Stimulated activated CD4-positive, alpha-beta T cell treated with anti-CD3 and anti-CD28 coated beads, Interleukin-1b, Interleukin-23, amount 100 ng/mL, for 48 hours (primary cell): Measurements from ENCODE around the gene FBH1.
A peak's percentile ranks its signal among the peaks of the same experiment; 100 is the strongest.
"Not testable (repeated sequence)": the region's sequence is repeated elsewhere in the genome, so short reads cannot be mapped to it uniquely, and the experiment has no call there.

Experiments
- DNase-seq: peaks from one replicate; pipeline ENCODE4 v3.0.0-alpha.2; 2020

Gene FBH1

GRCh38 chr10:5905854-5906507 lies 15.9 kb downstream of the FBH1 start:
- DNase-seq = no peak

GRCh38 chr10:5906651-5907050 lies 16.6 kb downstream of the FBH1 start:
- no peak for DNase-seq

- not testable (repeated sequence) for DNase-seq
Measured at GRCh38 chr10:5908676-5909075, 18.6 kb downstream of the FBH1 start.

- no peak for DNase-seq
Measured at GRCh38 chr10:5910323-5911100, 20.5 kb downstream of the FBH1 start.

- no peak for DNase-seq
Measured at GRCh38 chr10:5911670-5912069, 21.6 kb downstream of the FBH1 start.

- no peak for DNase-seq
Measured at GRCh38 chr10:5913736-5914135, 23.7 kb downstream of the FBH1 start.

GRCh38 chr10:5915451-5915850 lies 25.4 kb downstream of the FBH1 start:
- DNase-seq = no peak

- DNase-seq = no peak
Measured at GRCh38 chr10:5917305-5917704, 27.3 kb downstream of the FBH1 start.

- DNase-seq = no peak
Measured at GRCh38 chr10:5918763-5919162, 28.7 kb downstream of the FBH1 start.

GRCh38 chr10:5919568-5919967 lies 29.5 kb downstream of the FBH1 start:
- no peak for DNase-seq

GRCh38 chr10:5921746-5922145 lies 31.7 kb downstream of the FBH1 start:
- DNase-seq = peak; percentile 13

GRCh38 chr10:5924889-5925288 lies 34.8 kb downstream of the FBH1 start:
- DNase-seq = no peak

- DNase-seq = no peak
Measured at GRCh38 chr10:5927306-5927705, 37.3 kb downstream of the FBH1 start.

GRCh38 chr10:5929442-5929841 lies 39.4 kb downstream of the FBH1 start:
- DNase-seq = no peak

GRCh38 chr10:5930272-5930671 lies 40.2 kb downstream of the FBH1 start:
- DNase-seq = no peak

GRCh38 chr10:5932345-5932744 lies 42.3 kb downstream of the FBH1 start:
- no peak for DNase-seq

GRCh38 chr10:5933909-5934546 lies 44.0 kb downstream of the FBH1 start:
- no peak for DNase-seq

GRCh38 chr10:5935628-5936027 lies 45.6 kb downstream of the FBH1 start:
- no peak for DNase-seq

GRCh38 chr10:5937016-5937415 lies 47.0 kb downstream of the FBH1 start:
- no peak for DNase-seq

GRCh38 chr10:5938291-5938690 lies 48.2 kb downstream of the FBH1 start:
- DNase-seq = no peak

- no peak for DNase-seq
Measured at GRCh38 chr10:5940807-5941218, 50.8 kb downstream of the FBH1 start.

- no peak for DNase-seq
Measured at GRCh38 chr10:5941579-5941978, 51.5 kb downstream of the FBH1 start.

- no peak for DNase-seq
Measured at GRCh38 chr10:5942001-5942400, 52.0 kb downstream of the FBH1 start.

- DNase-seq = no peak
Measured at GRCh38 chr10:5942474-5942873, 52.4 kb downstream of the FBH1 start.
